OCI-LY7 (cell line): Measurements from ENCODE around the gene SLC22A14.

Experiments
- CTCF ChIP-seq: fragments of 200-600 bp; sonication (generic); conservative IDR thresholded peaks from 2 replicates; pipeline ENCODE4 v1.5.1; 2014; ENCODE audit warnings: mild to moderate bottlenecking, antibody characterized with exemption, low read length, moderate library complexity, mixed read lengths
- EZH2phosphoT487 ChIP-seq: fragments of 200-600 bp; sonication (generic); IDR thresholded peaks from 2 replicates; pipeline ENCODE4 v1.6.1; 2018; ENCODE audit warnings: low read depth, borderline replicate concordance, mild to moderate bottlenecking, mixed run types, antibody characterized with exemption, low read length, moderate library complexity, mixed read lengths

- TF ChIP-seq CTCF (no peak), EZH2phosphoT487 (no peak)
Observed at GRCh38 chr3:38254872-38255271, 27.2 kb upstream of the SLC22A14 start.
